Fibroblast of villous mesenchyme (primary cell): ENCODE data around the gene LCLAT1. TPM values are rescaled to one million over a fixed set of nuclear protein-coding genes. Genes with fewer than 3 reads are reported as not detected.

ENCODE experiments used
- DNase-seq: peaks from one replicate; pipeline ENCODE4 v3.0.0-alpha.2; 2010; ENCODE audit warnings: low read depth
- H3K4me3 ChIP-seq: 2 replicates; pipeline ENCODE4 v1.5.1; 2011; ENCODE audit warnings: low read depth, mild to moderate bottlenecking, low read length
- total RNA-seq: library from RNA; depleted of rRNA; stranded (reverse); fragments of >200 nt; gene quantifications from 2 replicates; pipeline ENCODE4 v1.2.3, GENCODE V29; 2012
- TF ChIP-seq, protein P1 (sequence below): IDR thresholded peaks from 2 replicates; pipeline ENCODE4 v1.5.1; 2012; ENCODE audit warnings: low read depth, mild to moderate bottlenecking, low read length; ENCODE audit not compliant: insufficient read depth

The LCLAT1 gene
- total RNA-seq, result 21.3 and 50.1 TPM in 2 replicates

DNA sequence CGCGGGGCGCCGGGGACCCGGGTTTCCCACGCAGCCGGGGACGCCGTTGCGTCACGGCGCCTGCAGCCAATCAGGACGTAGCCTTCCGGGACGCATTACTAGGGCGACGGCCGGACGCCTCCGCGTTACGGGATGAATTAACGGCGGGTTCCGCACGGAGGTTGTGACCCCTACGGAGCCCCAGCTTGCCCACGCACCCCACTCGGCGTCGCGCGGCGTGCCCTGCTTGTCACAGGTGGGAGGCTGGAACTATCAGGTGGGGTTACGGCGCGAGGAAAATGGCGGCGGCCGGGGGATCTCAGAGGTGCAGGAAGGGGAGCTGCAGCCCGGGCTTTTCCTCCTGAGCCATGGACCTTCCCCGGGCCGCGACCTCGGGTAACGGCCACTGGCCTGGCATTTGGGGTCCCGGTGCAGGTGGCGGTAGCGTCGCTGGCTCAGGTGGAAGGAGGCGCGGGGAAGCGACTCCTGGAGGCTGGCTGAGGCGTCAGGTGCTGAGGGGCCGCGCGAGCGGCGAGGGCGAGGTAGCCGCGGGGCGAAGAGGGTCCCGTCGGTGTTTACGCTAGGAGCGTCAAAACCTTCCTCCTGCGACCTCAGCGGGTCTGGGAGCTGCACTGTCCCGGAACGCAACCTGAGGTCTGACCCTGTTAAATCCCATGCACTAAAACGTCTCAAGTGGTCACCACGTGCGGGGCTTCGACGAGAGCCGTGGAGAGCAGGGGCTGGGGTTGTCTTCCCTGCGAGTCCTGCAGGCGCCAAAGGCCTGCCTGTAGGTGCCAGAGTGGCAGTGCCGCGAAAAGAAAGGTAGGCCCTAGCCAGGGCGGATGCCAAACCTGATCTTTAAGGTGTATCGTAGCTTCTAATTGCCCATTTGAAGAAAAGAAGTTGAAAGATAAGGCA is at the start of gene LCLAT1:
TSS of gene LCLAT1 (plus strand) at position 98 of the 897 bp plus-strand sequence. CDS start 78,345 bp downstream, outside the sequence.
- peak; percentile 74 for DNase-seq
- TF ChIP-seq, protein P1, sequence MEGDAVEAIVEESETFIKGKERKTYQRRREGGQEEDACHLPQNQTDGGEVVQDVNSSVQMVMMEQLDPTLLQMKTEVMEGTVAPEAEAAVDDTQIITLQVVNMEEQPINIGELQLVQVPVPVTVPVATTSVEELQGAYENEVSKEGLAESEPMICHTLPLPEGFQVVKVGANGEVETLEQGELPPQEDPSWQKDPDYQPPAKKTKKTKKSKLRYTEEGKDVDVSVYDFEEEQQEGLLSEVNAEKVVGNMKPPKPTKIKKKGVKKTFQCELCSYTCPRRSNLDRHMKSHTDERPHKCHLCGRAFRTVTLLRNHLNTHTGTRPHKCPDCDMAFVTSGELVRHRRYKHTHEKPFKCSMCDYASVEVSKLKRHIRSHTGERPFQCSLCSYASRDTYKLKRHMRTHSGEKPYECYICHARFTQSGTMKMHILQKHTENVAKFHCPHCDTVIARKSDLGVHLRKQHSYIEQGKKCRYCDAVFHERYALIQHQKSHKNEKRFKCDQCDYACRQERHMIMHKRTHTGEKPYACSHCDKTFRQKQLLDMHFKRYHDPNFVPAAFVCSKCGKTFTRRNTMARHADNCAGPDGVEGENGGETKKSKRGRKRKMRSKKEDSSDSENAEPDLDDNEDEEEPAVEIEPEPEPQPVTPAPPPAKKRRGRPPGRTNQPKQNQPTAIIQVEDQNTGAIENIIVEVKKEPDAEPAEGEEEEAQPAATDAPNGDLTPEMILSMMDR, result peak; percentile 5
- H3K4me3 ChIP-seq, result peak within 1 kb of the TSS; percentile 96

DNA sequence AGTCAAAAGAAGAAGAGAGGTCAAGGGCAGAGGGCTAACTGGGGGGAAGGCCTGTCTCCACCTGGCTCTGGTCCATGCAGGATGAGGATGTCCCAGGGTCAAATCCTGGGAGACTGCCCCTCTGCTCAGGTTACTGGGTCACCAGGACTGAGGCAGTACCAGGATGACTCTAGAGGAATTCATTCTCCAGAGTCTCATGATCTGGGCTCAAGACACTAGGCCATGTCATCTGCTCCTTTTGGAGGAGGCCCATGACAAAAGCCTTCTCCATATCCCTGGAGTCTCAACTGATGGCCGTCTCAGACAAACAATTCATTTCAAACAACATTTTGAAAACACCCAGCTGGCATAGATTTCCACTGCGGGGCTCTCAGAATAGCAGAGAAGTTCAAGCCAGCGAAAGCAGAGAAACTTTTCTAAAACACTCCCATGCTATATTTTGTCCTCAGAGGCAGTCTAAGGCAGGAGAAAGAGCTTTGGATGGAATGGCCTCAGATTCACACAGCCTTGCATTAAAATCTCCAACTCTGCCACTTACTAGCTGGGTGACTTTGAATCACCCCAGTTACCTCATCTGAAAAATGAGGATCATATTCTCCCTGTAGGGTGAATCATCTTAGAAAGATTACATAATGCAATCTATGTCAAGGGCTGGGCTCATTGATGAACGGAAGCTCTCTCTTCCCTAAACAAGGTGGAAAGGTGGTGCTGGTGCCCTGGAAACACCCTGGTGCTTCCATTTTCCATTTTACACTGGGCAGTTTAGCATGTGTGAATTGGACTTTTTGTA is 48.8 kb upstream of the LCLAT1 start:
- TF ChIP-seq, protein P1, result no peak
- DNase-seq, result no peak
- no peak overlapping the region for H3K4me3 ChIP-seq

DNA sequence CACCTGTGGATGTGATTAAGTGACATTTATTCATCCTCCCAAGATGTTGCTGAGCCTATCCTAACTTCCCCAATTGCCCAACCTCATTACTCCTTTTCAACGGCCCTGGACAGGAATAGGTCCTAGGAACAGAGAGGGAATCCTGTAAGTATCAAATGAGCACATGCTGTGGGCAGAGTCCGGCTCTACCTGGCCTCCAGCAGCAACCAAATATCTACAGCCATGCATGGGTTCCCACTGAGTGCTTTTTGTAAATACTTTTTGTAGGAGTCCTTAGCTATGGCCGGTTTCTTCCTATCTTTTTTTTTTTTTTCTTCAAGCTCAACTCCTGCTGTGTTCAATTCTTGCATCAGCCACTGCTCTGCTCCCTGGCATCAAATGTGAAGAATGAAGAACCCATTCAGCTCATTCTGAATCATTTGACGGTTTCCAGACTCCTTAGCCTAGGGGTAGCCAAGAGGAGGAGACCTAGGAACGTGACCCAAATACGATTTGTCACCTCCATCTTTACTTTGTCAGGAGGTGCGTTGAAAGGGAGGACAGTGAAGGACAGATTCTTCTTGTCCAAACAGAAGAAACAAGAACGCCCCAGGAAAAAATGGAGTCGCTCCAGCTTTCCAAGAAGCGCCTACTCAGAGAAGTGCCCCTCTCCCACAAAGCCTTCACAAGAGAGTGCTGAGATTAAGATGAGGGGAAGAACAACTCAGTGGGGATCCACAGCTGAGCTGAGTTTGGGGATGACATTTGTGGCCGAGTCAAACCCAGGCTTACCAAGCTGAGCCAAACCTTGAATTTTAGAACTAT is 46.7 kb upstream of the LCLAT1 start:
- TF ChIP-seq, protein P1, result no peak
- no peak overlapping the region for H3K4me3 ChIP-seq
- DNase-seq, result no peak

DNA sequence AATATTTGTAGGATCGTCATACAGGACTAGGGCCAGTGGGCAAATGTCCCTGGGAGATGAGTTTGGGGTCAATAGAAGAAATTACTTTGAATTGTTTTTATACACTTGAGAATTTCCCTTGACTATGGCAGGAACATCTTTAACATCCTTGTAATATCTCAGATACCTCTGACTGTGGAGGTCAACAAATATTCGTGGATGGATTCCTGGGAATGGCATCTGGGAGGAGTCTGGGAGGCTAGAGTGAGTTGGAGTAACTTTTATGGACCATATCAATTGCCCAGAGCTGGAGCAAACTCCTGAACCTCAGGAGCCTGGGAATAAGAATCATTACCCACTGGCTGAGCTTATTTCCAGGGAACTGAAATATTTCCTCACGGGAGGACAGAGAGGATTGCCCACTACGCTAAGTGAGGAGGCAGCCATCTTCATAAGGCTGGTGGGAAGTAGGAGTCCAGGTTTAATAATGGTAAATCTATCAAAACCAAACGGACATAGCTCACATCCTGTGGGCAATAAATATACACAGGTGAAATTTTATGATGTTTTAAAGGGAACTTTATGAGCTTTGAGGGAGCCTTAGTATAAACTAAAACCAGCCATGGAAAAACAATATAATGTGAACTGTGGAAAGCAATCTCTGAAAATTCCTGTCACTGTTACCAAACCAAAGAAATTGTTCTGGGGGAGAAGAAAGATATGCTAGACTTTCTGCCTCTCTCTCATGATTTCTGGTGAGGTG is 44.4 kb upstream of the LCLAT1 start:
- H3K4me3 ChIP-seq, result no peak overlapping the region
- TF ChIP-seq, protein P1, result no peak
- DNase-seq, result no peak

DNA sequence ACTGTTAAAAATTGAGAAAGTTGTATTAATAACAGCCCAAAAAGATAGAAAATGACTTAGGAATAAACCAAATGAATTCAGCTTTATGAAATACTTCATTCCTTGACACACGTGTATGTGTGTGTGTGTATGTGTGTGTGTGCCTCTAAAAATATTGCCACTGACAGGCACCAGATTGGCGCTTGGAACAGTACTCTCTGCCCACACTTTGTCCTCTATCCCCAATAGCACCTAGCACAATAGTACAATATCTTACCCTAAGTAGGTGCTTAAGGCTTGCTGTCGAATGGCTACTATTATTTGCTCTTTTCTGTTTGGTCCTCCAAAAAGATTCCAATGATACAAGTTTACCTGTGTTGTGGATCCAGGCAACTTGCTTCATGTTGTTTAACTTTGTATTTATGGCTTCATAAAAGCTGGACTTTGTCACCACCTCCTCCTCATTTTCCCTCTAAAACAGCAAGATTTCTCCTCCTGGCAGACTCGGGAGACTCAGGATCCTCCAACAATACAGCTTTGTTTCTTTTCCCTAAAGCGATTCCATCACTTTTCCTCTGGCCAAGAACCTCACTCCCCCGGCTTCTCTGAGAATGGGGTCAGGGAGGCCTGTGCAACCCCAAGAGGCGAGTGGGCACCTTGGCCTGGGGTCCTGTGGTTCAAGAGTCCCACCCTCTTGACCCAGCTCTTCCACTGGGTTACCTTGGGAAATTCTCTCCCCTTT is 43.3 kb upstream of the LCLAT1 start:
- no peak overlapping the region for H3K4me3 ChIP-seq
- no peak for DNase-seq
- TF ChIP-seq, protein P1, result no peak
